GM21717 (cell line): ENCODE measurements around the gene ZXDA.
"Not testable (repeated sequence)": the region's sequence is repeated elsewhere in the genome, so short reads cannot be mapped to it uniquely, and the experiment has no call there.

Source experiments
- ATAC-seq: cut with Tn5 transposase; IDR thresholded peaks from one replicate; pipeline ENCODE4 v1.9.1; 2021; ENCODE audit warnings: mild to moderate bottlenecking, moderate library complexity; ENCODE audit not compliant: unreplicated experiment

ZXDA gene

GRCh38 chrX:57910287-57910912 lies at the start of gene ZXDA:
TSS of gene ZXDA (minus strand) at chrX:57910458. CDS start at chrX:57910420, 38 bp downstream.
- ATAC-seq: peak; percentile 76

GRCh38 chrX:57952320-57952678 lies 42.0 kb upstream of the ZXDA start:
- ATAC-seq: no peak

GRCh38 chrX:57951666-57952319 lies 41.5 kb upstream of the ZXDA start:
- no peak for ATAC-seq

GRCh38 chrX:57933321-57933720 lies 23.1 kb upstream of the ZXDA start:
- ATAC-seq: no peak

GRCh38 chrX:57932266-57932665 lies 22.0 kb upstream of the ZXDA start:
- no peak for ATAC-seq

GRCh38 chrX:57930051-57930450 lies 19.8 kb upstream of the ZXDA start:
- ATAC-seq: no peak

- ATAC-seq: no peak
Observed at GRCh38 chrX:57929373-57929772, 19.1 kb upstream of the ZXDA start.

- no peak for ATAC-seq
Observed at GRCh38 chrX:57925806-57926205, 15.5 kb upstream of the ZXDA start.

GRCh38 chrX:57918750-57919436 lies 8.6 kb upstream of the ZXDA start:
- ATAC-seq: no peak

GRCh38 chrX:57915680-57916079 lies 5.4 kb upstream of the ZXDA start:
- ATAC-seq: no peak

- peak; percentile 84 for ATAC-seq
Observed at GRCh38 chrX:57909595-57910286, 517 bp downstream of the ZXDA start.

- ATAC-seq: not testable (repeated sequence)
Observed at GRCh38 chrX:57908972-57909594, 1.2 kb downstream of the ZXDA start.

- ATAC-seq: no peak
Observed at GRCh38 chrX:57906790-57907189, 3.5 kb downstream of the ZXDA start.

- no peak for ATAC-seq
Observed at GRCh38 chrX:57905141-57905540, 5.1 kb downstream of the ZXDA start.

GRCh38 chrX:57904176-57904880 lies 5.9 kb downstream of the ZXDA start:
- no peak for ATAC-seq

- no peak for ATAC-seq
Observed at GRCh38 chrX:57902633-57903032, 7.6 kb downstream of the ZXDA start.

- no peak for ATAC-seq
Observed at GRCh38 chrX:57901466-57901865, 8.8 kb downstream of the ZXDA start.

- no peak for ATAC-seq
Observed at GRCh38 chrX:57900975-57901374, 9.3 kb downstream of the ZXDA start.

- no peak for ATAC-seq
Observed at GRCh38 chrX:57899906-57900305, 10.4 kb downstream of the ZXDA start.

GRCh38 chrX:57899064-57899463 lies 11.2 kb downstream of the ZXDA start:
- ATAC-seq: no peak

GRCh38 chrX:57871463-57871862 lies 38.8 kb downstream of the ZXDA start:
- ATAC-seq: no peak
